Measurements from ENCODE around the gene C1QTNF2.
A peak's percentile ranks its signal among the peaks of the same experiment; 100 is the strongest.

C1QTNF2 gene, protein sequence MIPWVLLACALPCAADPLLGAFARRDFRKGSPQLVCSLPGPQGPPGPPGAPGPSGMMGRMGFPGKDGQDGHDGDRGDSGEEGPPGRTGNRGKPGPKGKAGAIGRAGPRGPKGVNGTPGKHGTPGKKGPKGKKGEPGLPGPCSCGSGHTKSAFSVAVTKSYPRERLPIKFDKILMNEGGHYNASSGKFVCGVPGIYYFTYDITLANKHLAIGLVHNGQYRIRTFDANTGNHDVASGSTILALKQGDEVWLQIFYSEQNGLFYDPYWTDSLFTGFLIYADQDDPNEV

DNA sequence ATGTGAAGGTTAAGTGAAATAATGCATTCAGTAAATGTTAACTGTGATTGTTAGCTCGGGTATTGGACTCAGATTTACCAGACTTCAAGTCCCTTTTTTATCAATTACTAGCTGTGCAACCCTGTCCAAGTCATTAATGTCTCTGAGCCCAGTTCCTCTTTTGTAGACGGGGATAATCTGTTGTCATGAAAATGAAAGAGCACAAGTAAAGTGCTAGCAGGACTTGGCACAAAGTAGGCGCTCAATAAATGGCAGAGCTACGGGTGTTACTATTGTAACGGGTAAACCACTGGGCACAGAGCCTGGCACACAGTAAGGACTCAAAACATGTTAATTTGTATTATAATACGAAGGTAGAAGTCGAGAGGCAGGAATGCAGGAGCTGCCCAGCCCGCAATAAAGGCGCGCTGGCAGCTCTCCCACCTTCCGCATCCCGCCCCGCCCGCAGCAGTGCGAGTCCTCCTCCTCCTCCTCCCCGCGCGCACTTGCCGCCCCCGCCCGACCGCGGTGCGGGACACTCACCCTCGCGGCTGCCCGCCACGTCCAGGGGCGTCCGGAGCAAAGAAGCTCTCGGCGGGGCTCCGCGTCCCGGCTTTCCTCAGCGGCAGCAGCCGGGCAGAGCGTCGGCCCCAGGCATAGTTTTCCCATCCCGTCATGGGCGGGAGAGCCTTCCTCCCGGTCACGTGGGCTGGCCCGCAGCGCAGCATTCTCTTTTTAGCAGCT lies at the start of gene C1QTNF2:
Gene C1QTNF2 (minus strand): TSS at position 637 of the 723 bp plus-strand sequence. CDS start 15,615 bp downstream, outside the sequence.
- DNase-seq (ENCODE audit: low read depth) = peak; percentile 64

DNA sequence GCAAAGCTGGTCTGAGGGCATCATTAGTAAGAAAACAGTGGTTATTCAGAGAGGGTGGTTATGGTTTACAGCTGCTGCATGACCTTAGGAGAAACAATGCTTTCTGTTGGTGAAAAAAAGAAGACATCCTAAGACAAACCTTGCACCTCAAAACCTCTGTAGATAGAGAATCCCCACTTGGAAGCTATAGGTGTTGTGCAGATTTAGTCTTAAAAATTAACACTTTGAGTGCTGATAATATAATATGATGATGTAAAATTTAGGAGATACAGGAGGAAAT lies 49.8 kb upstream of the C1QTNF2 start:
- DNase-seq (ENCODE audit: low read depth) = no peak

DNA sequence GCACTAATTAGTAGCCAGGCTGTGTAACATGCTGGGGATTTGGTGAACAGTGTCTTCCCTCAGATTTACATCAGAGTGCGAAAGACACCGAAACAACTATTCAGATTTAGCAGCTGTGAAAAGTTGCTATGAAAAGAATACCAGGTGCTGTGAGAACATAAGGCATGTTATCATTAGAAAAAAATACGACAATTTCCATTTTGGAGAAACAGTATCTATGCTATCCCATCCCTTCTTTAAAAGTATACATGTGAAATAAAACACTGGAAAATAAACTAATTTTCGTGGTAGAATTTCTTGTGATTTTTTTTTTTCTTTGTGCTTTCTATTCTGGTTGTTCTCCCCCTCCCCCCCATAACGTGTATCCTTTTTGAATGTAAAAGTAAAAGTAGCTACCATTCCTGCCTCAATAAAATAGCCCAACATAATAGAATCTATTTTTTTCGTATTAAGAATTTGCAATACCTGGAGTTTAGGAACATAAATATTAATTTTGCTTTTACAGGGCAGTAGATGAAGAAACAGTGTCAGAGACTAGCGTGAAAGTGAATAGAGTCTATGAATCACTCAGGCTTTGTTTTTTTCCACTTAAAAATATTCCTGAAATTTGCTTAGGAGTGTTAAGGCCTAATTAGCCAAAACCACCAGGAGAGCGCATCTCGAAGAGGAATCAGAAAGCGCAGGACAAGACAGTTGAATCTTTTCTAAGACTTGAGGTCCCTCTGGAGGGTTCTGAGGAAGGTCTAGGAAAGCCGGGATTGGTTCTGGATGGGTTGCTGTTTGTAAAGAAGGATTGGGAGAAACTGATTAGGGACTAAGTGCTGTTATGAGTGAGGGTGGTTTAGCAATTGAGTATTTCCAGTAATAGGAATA lies 49.3 kb upstream of the C1QTNF2 start:
- DNase-seq (ENCODE audit: low read depth) = no peak

DNA sequence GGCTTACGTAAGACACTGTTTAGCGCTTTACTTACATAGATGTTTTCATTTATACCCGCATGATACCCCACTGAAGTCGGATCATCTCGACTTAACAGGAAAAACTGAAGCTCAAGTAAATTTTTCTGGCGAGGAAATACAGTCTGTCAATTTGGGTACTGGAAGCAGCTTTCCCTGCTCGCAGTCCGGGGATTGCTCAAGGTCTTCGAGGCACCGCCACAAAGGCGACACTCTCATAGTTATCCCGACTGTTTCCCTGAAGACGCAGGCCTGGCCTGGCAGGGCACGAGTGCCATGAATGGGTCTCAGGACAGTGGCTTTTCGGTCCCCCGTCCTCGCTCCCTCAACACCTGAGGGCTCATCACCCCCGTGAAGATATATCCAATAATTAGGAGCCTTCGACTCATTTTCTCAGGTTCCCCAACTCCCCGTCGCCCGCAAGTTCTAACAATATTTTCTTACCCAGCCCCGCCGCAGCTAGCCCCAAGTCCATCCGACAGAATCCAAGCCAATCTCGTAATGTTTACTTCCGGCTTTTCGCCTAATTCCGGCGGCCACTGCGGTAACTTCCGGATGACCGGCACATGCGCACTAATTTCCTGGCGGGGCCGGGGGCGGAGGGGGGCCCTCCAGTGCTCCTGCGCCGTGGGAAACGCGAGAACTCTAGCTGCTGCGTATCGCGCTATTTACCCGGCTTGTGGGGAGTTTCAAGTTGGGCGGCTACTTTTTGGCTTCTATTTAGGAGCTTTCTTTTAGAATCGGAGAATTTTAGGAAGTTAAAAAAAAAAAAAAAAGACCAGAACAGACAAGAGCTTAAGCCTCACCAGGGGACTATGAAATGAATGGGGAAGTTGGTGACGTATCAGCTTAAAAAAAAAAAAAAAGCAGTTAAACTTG lies 48.4 kb upstream of the C1QTNF2 start, which contains the start of gene SLU7:
Gene SLU7 (minus strand): TSS at position 521 of the 897 bp plus-strand sequence. CDS start 3,787 bp downstream, outside the sequence.
- DNase-seq (ENCODE audit: low read depth) = peak; percentile 97

DNA sequence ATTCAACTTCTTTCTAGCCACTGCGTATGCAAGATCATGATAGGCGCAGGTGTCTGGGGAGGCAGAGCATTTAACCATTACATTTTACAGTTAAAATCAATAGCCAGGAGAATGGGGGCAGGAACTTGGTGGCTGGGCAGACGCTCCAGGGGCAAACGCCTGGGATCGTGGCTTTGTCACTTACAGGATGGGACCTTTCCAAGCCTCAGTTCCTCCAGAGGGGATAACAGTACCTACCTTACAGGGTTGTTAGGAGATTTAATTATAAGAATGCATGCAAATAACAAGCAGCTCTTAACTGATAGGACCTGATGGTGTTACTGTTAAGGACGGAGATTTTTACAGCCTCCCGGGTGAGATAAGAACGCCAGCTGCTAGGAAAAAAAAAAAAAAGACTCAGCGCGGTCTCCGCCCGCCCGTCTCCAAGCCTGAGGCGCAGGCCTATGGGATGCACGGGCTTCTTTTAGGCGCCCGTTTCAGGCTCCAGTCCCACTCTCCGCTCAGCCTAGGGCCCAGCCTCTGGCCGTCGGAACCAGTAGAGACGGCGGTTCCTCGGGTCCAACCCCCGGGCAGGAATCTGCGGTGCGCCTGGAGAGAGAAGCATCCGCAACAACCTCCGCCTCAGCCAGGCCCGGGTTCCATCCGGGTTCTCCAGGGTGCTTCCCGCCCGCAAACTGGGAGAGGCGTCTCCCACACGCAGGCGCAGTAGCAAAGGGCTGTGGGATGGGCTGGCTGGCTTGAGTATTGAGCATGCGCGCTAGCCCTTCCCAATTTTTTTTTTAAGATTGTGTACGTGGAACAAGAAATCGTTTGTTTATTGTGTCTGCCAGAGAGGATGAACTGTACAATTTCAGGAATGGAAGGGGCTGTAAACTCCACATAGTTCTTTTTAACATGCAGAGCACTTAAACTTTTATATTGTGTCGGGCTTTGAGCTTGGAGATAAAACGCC lies 29.3 kb upstream of the C1QTNF2 start, which contains the start of gene FAM200C:
Gene FAM200C (minus strand): TSS at position 653 of the 952 bp plus-strand sequence. CDS start 4,564 bp downstream, outside the sequence.
- DNase-seq (ENCODE audit: low read depth) = peak; percentile 94

DNA sequence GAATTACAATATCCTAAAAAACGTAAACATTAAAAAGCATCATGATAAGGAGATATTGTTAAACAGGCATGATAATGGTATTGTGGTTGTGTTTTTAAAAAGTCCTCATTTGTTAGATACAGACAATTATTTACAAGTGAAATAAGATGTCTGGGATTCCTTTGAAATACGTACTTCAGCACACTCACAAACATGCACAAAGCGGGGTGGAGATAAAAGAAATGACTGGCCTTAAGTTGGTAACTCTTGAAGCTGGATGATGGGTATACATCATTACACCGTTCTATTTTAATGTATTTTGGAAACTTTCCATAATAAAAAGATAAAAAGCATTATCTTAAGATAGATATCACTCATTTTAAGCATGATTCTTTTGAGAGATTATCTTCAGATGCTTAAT lies 28.4 kb upstream of the C1QTNF2 start:
- DNase-seq (ENCODE audit: low read depth) = peak; percentile 58

DNA sequence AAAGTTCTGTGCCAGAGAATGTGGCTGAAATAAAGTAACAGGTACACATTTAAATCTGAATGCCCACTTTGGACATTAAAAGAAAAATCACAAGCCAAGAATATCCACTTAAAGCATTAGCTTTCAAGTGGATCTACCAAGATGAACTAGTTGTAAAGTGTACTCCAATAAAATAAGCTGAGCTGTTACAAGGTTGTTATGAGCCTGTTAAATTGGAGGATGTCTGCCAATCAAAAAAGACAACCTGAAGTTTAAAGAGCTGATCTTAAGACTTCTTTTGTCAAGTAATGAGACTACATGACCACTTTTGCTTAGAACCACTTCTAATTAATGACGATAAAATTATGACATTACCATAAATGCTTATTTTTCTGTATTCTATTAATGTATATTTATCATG lies 27.1 kb upstream of the C1QTNF2 start:
- DNase-seq (ENCODE audit: low read depth) = no peak

DNA sequence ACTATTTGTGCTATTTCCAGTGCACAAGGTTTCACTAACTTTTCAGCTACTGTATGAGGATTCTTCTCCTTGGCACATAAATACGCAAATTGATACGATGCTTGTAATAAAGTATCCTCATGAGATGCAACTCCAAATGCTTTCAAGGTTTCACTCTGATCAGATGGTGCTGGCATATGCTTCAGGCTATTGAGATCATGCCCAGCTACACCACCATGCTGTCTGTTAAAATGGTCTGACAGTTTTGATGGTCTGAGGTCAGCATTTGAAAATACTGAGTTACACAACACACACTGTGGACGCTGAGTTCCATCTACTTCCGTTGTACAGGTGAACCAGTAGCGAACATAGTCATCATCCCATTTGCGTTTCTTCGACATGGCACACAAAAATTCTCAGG lies 24.7 kb upstream of the C1QTNF2 start:
- DNase-seq (ENCODE audit: low read depth) = no peak

DNA sequence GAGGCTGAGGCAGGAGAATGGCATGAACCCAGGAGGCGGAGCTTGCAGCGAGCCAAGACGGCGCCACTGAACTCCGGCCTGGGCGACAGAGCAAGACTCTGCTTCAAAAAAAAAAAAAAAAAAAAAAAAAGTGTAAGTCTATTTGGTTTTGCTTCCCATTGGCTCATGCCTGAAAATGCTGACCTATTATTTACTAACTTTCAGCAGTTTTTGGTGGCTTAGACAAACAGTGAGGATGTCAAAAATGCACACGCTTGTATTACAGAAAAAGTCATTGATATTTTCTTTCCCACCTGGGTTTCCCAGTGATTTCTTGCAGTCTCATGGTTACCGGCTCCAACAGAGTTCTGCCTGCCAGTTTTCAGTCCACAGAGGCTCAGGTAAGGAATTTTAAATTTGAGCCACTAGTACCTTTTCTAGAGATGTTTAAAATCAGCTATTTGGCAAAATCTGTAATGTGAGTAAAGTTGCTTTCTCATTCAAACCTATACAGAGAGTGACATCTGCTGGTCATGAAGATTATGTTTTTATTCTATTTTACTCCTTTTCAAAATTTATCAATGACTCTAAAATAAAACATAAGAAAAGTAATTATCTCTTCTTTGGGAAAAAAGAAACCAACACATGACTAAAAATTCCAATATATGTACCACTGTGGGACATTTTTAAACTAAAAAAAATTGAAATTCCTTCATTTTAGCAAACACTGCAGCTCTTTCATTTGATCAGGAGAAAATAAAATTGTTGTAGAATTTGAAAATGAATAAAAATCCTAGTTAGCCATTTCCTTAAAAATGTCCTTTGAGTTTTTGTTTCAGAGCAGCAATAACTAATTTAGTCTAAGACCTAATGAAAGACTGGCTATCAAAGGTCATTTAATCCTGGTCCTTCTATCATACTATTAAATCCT lies 20.6 kb upstream of the C1QTNF2 start:
- DNase-seq (ENCODE audit: low read depth) = peak; percentile 31

DNA sequence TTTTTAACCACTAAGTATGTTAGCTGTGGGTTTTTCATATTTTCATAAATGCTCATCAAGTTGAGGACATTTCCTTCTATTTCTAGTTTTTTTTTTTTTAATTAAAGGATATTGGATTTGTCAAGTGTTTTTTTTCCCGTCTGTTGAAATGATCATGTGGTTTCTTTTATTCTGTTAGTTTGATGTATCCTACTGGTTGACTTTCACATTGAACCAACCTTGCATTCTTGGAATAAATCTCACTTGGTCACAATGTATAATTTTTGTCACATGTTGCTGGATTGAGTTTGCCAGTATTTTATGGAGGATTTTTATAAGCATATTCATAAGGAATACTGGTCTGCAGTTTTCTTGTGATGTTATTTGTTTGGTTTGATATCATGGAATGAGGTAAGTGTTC lies 17.0 kb upstream of the C1QTNF2 start:
- DNase-seq (ENCODE audit: low read depth) = no peak

DNA sequence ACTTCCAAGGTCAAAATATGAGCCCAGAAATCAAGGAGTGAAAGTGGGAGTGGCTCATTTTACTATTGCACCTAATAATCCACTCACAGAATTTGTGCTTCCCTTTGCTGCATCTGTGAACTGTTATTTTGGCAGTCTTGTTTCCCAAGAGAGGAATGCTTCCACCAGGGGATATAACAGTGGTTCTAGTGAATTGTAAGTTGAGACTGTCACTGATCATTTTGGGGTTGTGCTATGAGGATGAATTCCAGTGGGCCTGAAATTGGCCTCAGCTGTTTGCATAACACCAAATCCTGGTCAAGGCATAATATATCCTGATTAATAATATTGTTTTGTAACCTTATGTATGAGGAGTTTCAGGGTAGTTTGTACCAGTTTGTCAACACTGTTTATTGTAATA lies 15.1 kb upstream of the C1QTNF2 start:
- no peak for DNase-seq (ENCODE audit: low read depth)

DNA sequence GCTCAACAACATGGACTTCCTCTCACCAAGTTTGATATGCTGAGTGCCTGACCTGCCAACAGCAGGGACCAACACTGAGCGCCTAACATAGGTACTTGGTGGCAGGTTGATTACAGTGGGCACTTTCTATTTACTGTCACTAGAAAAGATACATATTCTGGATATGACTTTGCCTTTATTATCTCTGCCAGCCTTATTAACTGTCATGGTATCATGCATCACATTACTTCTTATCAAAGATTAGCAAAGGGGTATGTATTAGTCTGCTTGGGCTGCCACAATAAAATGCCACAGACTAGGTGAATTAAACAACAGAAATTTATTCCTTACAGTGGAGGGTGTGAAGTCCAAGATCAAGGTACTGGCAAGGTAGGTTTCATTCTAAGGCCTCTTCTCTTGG lies 14.3 kb upstream of the C1QTNF2 start:
- DNase-seq (ENCODE audit: low read depth) = no peak

DNA sequence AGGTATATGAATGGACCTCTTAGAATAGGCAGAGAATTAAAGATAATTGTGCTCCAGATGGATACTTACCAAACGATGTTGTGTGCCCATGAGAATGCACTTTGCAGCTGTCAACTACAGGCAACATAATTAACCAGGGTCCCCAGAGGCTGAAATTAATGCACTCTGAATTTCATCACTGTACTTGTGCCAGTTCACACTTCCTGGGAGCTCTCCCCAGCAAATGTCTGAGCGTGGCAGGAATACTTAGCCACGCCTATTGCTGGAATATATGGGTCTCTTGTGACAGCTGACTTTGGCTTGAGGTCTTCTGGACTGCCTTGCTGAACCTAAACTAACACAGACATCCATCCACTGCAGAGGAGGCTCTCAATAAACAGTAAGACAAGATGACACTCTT lies 11.9 kb upstream of the C1QTNF2 start:
- no peak for DNase-seq (ENCODE audit: low read depth)

DNA sequence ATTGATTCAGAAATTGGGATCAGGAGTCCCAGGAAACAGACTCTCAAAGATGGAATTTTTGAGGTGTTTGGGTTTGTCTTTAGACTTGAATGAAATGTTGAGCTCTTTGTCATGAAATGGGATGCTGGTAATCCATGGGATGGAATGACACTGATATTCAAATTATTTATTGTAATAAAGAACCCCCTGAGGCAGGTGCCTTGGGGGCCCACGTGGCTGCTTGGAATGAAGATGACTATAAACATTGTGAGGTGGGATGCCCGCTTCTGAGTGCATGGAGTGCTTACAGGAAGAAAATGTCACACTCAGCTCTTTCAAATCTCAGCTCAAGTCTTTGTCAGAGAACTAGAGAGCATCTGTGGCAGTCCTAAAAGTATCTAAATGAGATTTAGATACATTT lies 9.6 kb upstream of the C1QTNF2 start:
- no peak for DNase-seq (ENCODE audit: low read depth)

DNA sequence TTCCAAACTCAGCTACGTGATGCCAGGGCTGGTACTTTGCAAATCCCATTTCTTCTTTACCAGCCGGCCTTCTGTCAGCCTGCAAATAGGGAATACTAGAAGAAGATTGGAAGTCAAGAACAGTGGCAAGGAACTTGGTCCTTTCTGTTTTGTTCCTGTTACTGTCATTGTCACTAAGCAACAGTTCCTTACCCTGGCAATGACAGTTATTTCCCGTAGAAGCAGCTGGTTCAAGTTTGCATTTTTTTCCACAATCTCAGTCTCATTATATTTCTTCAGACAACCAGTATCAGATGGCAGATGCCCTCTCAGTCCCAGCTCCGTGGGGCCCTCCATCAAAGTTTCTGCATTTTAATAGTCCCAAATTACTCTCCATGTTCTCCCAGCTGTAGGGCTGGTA lies 9.1 kb upstream of the C1QTNF2 start:
- DNase-seq (ENCODE audit: low read depth) = no peak

DNA sequence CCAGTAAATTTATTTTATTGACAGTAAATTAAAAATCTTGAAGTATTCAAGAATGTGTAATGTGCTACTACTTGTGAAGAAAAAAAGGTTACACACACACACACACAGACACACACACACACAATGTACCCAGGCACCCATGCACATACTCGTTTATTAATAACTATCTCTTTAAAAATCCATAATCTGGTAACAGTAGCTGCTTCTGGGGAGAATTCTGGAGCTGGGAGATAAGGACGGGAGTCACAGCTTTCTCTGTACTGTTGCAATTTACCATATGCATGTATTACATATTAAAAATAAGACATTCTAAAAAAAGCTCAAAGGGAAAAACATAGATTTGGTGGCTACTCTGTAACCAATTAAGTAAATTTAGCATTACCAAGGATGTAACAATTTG lies 7.9 kb upstream of the C1QTNF2 start:
- no peak for DNase-seq (ENCODE audit: low read depth)

DNA sequence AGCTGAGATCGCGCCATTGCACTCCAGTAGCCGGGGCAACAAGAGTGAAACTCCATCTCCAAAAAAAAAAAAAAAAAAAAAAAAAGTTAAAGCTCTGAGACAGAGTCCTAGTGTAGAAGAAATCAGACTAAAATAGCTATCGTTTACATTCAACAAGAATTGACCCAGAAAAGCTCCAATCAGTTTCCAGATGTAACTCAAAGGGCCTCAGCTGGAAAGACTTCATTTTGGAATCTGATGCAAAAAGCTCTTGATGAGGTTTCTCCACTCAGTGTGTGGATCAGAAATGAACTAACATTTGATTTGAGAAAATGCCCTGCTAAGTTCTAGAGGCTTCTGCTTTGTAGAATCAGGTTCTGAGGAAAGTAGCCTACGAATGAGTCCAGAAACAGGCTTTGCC lies 7.2 kb upstream of the C1QTNF2 start:
- no peak for DNase-seq (ENCODE audit: low read depth)

DNA sequence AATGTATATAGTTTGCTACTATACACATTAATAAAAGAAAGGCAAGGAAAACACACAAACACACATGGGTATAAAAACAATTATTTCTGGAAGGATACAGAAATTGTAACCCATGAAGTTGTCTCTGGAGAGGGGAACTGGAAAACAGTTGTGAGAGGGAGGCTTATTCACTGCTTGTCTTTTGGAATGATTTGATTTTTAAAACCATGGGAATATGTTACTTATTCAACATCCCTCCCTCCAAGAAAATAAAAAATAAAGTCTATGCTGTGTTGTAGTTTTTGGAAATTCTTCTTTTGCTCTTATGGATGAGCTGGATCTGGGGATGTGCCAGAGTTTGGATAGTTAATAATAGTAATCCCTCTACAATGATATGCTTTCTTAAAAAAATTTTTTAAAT lies 6.0 kb upstream of the C1QTNF2 start:
- no peak for DNase-seq (ENCODE audit: low read depth)

DNA sequence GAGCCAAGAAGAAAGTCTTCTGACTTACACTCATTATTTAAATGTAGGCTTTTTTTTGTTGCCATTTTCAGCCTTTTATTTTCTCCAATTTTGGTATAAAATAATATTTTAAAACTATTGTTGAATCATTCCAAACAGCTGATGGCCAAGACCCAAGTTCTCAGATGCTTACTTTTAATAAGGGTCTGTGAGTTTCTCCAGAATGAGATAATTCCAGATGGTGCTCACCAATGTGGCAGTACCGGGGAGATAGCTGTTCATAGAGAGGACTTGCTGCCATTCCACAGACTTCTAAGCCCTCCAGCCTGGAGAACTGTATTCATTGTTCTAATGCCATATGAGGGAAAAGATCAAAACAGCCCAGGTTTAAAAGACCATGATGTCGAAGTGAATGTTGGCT lies 5.3 kb upstream of the C1QTNF2 start:
- DNase-seq (ENCODE audit: low read depth) = no peak
